ENCODE data around the gene ACVR1. TPM values are rescaled to one million over a fixed set of nuclear protein-coding genes. Genes with fewer than 3 reads are reported as not detected.

The ACVR1 gene
- total and polyA plus RNA-seq, 4 donors: 7.5 to 38.3 (median 23.4) TPM

DNA sequence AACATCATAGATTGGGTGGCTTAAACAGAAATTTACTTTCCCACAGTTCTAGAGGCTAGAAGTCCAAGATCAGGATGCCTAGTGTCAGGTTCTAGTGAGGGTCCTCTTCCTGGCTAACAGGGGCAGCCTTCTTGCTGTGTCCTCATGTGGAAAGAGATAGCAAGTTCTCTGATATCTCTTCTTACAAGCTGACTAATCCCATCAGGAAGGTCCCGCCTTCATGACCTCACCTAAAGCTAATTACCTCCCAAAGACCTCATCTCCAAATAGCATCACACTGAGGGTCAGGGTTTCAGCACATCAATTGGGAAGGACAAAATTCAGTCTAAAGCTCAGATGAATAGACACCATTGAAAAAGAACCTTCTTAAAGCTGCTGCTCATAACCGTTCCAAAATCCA, 22.9 kb downstream of the ACVR1 start:
- H3K27ac ChIP-seq (ENCODE audit: low read depth in 1 of 2, low read length in 1 of 2): peak overlapping the region in 1 of 2 donors; percentile 17
- TF ChIP-seq, protein P1, sequence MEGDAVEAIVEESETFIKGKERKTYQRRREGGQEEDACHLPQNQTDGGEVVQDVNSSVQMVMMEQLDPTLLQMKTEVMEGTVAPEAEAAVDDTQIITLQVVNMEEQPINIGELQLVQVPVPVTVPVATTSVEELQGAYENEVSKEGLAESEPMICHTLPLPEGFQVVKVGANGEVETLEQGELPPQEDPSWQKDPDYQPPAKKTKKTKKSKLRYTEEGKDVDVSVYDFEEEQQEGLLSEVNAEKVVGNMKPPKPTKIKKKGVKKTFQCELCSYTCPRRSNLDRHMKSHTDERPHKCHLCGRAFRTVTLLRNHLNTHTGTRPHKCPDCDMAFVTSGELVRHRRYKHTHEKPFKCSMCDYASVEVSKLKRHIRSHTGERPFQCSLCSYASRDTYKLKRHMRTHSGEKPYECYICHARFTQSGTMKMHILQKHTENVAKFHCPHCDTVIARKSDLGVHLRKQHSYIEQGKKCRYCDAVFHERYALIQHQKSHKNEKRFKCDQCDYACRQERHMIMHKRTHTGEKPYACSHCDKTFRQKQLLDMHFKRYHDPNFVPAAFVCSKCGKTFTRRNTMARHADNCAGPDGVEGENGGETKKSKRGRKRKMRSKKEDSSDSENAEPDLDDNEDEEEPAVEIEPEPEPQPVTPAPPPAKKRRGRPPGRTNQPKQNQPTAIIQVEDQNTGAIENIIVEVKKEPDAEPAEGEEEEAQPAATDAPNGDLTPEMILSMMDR (IDR thresholded peaks at IDR 0.05; ENCODE audit: control extremely low read depth, extremely low read depth): no peak
- no peaks in the 10 kb centered on the region for H3K36me3 ChIP-seq (ENCODE audit: control insufficient read depth in 4 of 4, insufficient read depth in 4 of 4, low read length in 4 of 4)
- no peaks in the 10 kb centered on the region for H3K27me3 ChIP-seq (ENCODE audit: control insufficient read depth in 3 of 3, insufficient read depth in 3 of 3, low read length in 2 of 3)
- no peaks in the 10 kb centered on the region for H3K9me3 ChIP-seq (ENCODE audit: control insufficient read depth in 4 of 4, insufficient read depth in 3 of 4, low read length in 3 of 4)
- ATAC-seq (ENCODE audit: insufficient read depth, low FRiP score) (no peak), DNase-seq (no peak)
- no peak overlapping the region for H3K9ac ChIP-seq (ENCODE audit: insufficient read depth in 1 of 2, low read length in 2 of 2)
- peaks cover 0 to 30% (median 0%) of the 10 kb centered on the region in 5 donors for H3K4me1 ChIP-seq (ENCODE audit: control insufficient read depth in 5 of 5, insufficient read depth in 5 of 5, low read length in 5 of 5)
- no peak overlapping the region for H3K4me3 ChIP-seq
- WGBS, 2 donors: 87 to 94% methylated on average over 2 of the region's 2 CpGs

DNA sequence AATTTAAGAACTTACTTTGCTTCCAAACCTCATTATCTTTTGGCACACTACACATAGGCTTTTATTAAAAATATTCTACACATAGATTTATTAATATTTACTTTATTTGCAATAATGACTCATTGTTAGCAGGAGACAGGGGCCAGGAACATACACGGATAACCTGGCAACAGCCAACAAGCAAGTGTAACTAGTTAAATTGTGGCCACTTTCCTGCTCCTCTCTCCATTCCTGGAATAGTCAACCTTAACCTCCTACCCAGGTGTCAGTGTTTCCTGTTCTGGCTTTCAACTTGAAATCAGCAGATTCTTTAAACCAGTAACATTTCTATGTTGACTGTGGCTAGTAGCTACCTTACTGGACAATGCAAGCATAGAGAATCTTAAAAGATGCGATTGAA, 26.5 kb downstream of the ACVR1 start:
- no peak for ATAC-seq (ENCODE audit: insufficient read depth, low FRiP score)
- H3K27me3 ChIP-seq (ENCODE audit: control insufficient read depth in 3 of 3, insufficient read depth in 3 of 3, low read length in 2 of 3): no peaks in the 10 kb centered on the region

GRCh38 chr2:157848213-157848612, 27.9 kb downstream of the ACVR1 start:
- Histone ChIP-seq H3K27me3 (ENCODE audit: control insufficient read depth in 3 of 3, insufficient read depth in 3 of 3, low read length in 2 of 3) (no peaks in the 10 kb centered on the region), H3K36me3 (ENCODE audit: control insufficient read depth in 4 of 4, insufficient read depth in 4 of 4, low read length in 4 of 4) (no peaks in the 10 kb centered on the region), H3K9me3 (ENCODE audit: control insufficient read depth in 4 of 4, insufficient read depth in 3 of 4, low read length in 3 of 4) (no peaks in the 10 kb centered on the region), H3K27ac (ENCODE audit: low read depth in 1 of 2, low read length in 1 of 2) (no peak overlapping the region), H3K4me3 (no peak overlapping the region), H3K9ac (ENCODE audit: insufficient read depth in 1 of 2, low read length in 2 of 2) (no peak overlapping the region), H3K4me1 (ENCODE audit: control insufficient read depth in 5 of 5, insufficient read depth in 5 of 5, low read length in 5 of 5) (peaks cover 0 to 18% (median 5%) of the 10 kb centered on the region in 5 donors)
- 94% methylated on average over 4 of the region's 4 CpGs for WGBS, 2 donors
- TF ChIP-seq, protein P1 (IDR thresholded peaks at IDR 0.05; ENCODE audit: control extremely low read depth, extremely low read depth): no peak
- DNase-seq: no peak
- no peak for ATAC-seq (ENCODE audit: insufficient read depth, low FRiP score)

More for the DNA sequence above, 26.5 kb downstream of the ACVR1 start:
- Histone ChIP-seq H3K4me3 (no peak overlapping the region), H3K4me1 (ENCODE audit: control insufficient read depth in 5 of 5, insufficient read depth in 5 of 5, low read length in 5 of 5) (peaks cover 0 to 23% (median 0%) of the 10 kb centered on the region in 5 donors), H3K9ac (ENCODE audit: insufficient read depth in 1 of 2, low read length in 2 of 2) (no peak overlapping the region), H3K27ac (ENCODE audit: low read depth in 1 of 2, low read length in 1 of 2) (no peak overlapping the region), H3K36me3 (ENCODE audit: control insufficient read depth in 4 of 4, insufficient read depth in 4 of 4, low read length in 4 of 4) (no peaks in the 10 kb centered on the region), H3K9me3 (ENCODE audit: control insufficient read depth in 4 of 4, insufficient read depth in 3 of 4, low read length in 3 of 4) (no peaks in the 10 kb centered on the region)
- 75 to 84% methylated on average over 2 of the region's 2 CpGs for WGBS, 2 donors
- no peak for DNase-seq
- TF ChIP-seq, protein P1 (IDR thresholded peaks at IDR 0.05; ENCODE audit: control extremely low read depth, extremely low read depth): no peak

- no peak overlapping the region for H3K4me3 ChIP-seq
- no peaks in the 10 kb centered on the region for H3K27me3 ChIP-seq (ENCODE audit: control insufficient read depth in 3 of 3, insufficient read depth in 3 of 3, low read length in 2 of 3)
- no peak overlapping the region for H3K27ac ChIP-seq (ENCODE audit: low read depth in 1 of 2, low read length in 1 of 2)
- no peak overlapping the region for H3K9ac ChIP-seq (ENCODE audit: insufficient read depth in 1 of 2, low read length in 2 of 2)
- TF ChIP-seq, protein P1 (IDR thresholded peaks at IDR 0.05; ENCODE audit: control extremely low read depth, extremely low read depth): no peak
- H3K4me1 ChIP-seq (ENCODE audit: control insufficient read depth in 5 of 5, insufficient read depth in 5 of 5, low read length in 5 of 5): peaks cover 9 to 29% (median 17%) of the 10 kb centered on the region in 5 donors
- H3K36me3 ChIP-seq (ENCODE audit: control insufficient read depth in 4 of 4, insufficient read depth in 4 of 4, low read length in 4 of 4): no peaks in the 10 kb centered on the region
- 90 to 96% methylated on average over 2 of the region's 2 CpGs for WGBS, 2 donors
- no peaks in the 10 kb centered on the region for H3K9me3 ChIP-seq (ENCODE audit: control insufficient read depth in 4 of 4, insufficient read depth in 3 of 4, low read length in 3 of 4)
- DNase-seq (no peak), ATAC-seq (ENCODE audit: insufficient read depth, low FRiP score) (no peak)
These were observed 31.0 kb downstream of the ACVR1 start for GRCh38 chr2:157845081-157845480.

Measured in lung (tissue), 12 donors.